Jurkat, Clone E6-1 (cell line): ENCODE measurements around the gene STPG2. TPM values are rescaled to one million over a fixed set of nuclear protein-coding genes. Genes with fewer than 3 reads are reported as not detected.
A peak's percentile ranks its signal among the peaks of the same experiment; 100 is the strongest.

Experiments
- DNase-seq: peaks from one replicate; pipeline ENCODE4 v3.0.0-alpha.2; 2011; ENCODE audit warnings: low read depth, low spot score
- H3K4me3 ChIP-seq: 2 replicates; pipeline ENCODE4 v1.5.1; 2011; ENCODE audit warnings: mild to moderate bottlenecking, low read length, control low read depth, moderate library complexity
- polyA plus RNA-seq: library from polyadenylated mRNA; unstranded; fragments of >200 nt; gene quantifications from one replicate; pipeline ENCODE4 v1.2.1, GENCODE V29; 2012; ENCODE audit warnings: missing spikeins; ENCODE audit not compliant: insufficient read length, insufficient read depth

The STPG2 gene
- not detected for polyA plus RNA-seq

DNA sequence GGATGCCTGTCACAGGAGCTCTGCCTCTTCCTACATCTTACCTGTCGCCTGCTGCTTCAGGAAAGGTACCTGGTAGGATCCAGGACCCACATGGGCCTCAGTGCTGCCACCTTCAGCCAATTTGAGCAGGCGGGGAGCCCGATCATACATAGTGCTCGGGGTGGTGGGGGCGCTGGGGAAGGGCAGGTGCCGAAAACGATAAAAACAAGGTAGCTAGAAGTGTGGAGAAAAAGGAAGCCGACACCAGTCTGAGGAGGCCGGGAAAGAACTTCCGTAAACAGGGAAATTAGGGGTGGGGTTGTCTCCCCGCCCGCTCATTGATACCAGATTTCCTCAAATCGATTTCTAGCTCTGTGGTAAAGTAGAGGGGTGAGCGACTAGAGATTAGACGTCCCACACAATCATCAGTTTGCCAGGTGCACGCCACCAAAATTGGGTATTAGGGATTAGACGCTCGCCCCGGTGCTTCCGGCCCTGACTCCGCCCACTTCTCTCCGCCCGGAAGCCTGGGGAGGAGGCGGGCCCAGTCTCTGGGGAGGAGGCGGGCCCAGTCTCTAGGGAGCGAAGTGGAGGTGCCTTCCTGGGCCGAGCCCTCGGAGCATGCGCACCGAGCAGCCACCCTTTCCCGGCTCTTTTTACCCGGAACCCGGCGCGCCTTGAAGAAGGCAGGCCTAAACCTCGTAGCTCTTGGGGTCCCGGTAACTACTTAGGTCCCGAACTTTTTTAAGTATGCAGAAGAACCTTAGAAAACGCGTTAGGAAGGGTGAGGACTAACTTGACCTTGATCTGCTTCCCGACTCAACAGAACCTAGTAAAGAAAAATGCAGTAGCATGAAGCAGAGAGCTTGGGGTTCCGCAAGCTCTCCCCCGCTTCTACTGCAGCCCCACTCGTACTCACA lies at the start of gene STPG2:
Gene STPG2 (minus strand): TSS at position 476 of the 899 bp plus-strand sequence.
- no peak within 1 kb of the TSS for H3K4me3 ChIP-seq
- DNase-seq: no peak

DNA sequence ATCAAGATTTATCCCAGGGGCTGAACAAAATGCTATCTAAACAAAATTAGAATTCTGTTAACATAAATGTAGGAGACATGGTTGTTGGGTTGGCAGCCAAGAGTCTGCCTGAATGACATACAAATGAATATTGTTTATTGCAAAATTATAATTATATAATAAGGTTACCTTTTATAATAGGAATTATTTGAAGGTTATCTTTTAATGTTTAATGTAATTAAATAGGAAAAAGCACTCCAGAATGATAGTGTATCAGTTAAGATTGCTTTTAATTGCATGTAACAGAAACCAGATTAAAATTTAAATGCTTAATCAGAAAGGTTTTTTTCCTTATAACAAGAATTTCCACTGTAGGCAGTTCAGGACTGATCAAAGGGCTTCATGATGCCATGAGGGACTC lies 42.0 kb upstream of the STPG2 start:
- H3K4me3 ChIP-seq: no peak overlapping the region
- DNase-seq: no peak

DNA sequence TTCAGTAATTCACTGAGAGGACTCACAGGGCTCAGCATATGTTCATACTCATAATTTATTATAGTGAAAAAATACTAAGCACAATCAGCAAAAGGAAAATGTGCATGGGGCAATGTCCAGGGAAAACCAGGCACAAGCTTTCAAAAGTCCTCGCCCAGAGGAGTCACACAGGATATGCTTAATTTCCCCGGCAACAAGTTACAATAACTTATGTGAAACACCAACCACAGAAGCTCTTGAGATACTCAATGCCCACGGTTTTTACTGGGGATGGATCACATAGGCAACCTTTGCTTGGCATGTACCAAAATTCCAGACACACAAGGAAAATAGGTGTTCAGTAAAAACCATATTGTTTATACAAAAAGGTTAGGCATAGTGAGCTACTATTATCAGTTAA lies 38.5 kb upstream of the STPG2 start:
- DNase-seq: no peak
- H3K4me3 ChIP-seq: no peak overlapping the region

DNA sequence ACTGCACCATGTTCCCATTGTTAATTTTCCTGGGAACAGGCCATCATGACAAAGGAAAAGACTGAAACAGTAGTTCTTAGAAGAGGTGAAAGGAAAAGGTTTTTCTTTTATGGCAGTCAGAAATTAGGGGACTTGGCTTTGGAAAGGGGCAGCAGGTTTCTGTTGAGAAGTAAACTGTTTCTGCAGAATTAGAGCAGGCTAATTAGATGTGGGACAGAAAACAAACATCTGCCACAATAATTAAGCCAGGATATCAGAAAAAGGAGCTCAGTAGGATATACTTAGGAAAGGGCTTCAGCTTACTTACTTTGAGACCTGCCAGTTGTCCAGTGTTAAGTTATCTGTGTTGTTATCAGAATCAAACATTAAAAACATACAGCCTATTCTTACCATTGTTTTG lies 36.7 kb upstream of the STPG2 start:
- no peak overlapping the region for H3K4me3 ChIP-seq
- DNase-seq: no peak

DNA sequence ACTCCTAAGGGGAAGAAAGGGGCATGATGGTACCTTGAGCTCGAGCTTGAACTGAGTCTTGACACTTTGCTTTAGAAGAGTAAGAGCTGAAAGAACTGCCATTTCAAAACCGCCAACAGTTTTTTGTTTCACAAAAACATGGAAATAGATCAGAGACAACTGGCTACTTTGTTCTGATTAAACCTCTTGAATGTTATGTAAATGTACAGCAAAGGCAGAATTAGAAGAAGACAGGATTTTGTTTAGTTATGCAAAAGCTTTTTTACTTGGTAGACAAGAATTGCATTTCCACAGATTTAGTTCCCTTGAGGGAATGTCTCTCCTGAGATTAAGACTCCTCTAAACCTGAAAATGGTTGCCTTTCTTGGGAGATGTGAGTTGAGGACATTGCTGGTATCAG lies 33.3 kb upstream of the STPG2 start:
- no peak overlapping the region for H3K4me3 ChIP-seq
- no peak for DNase-seq

DNA sequence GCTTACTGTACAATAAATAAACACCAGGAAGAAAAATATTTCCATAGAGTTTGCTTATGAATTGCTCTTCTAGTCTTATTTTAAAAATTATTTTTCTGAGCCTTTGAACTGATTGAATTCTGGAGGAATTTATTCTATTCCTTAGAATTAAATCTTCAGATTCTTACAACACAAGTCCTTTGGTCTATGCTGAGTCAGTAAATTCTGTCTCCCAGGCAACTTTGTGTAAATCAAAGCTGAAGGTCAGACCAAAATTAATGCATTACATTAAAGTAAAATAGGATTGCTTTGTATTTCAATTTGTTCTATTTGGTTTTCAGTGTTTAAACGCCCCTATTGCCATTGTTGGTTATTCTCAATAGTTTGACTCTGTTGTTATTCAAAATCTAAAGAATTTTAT lies 26.8 kb upstream of the STPG2 start:
- DNase-seq: no peak
- no peak overlapping the region for H3K4me3 ChIP-seq

DNA sequence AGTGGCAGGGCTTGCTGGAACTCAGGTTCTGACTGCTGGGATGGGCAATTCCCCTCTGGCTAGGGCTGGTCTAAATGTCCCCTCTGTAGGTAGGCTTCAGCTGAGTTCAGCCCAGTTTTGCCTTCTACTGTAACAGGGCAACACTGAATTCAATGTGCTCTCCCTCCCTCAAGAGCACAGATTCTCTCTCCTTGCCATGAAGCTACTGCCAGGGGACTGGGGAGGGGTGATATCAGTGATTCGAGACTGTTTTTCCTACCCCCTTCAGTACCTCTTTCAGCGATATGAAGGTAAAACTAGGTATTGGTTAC lies 23.4 kb upstream of the STPG2 start:
- H3K4me3 ChIP-seq: no peak overlapping the region
- no peak for DNase-seq

DNA sequence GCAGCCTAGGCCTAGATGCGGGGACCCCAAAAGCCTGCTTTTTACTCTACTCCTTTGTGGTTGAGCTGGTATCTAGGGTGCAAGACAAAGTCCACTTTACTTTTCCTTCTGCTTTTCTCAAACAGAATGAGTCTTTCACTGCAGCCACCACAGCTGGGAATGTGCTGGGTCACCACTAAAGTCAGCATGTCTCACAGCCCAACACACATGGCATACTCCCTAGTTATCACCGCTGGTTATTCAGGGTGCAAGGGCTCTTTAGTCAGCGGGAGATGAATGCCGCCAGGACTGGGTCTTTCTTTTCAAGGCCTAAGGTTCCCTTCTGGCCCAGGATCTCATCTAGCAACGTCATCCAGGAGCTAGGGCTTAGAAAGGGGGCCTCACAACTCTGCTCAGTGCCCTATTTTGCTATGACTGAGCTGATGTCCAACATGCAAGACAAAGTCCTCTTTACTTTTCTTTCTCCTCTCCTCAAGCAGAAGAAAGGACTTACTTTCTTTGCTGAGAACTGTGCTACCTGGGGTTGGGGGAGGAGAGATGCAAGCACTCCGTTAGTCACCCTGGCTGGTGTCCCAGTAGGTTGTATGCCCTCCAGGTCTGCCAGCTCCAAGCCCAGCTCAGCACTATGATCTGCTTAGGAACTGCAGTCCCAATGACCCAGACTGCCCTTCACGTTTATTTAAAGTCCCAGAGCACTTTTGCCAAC lies 22.9 kb upstream of the STPG2 start:
- no peak for DNase-seq
- no peak overlapping the region for H3K4me3 ChIP-seq

DNA sequence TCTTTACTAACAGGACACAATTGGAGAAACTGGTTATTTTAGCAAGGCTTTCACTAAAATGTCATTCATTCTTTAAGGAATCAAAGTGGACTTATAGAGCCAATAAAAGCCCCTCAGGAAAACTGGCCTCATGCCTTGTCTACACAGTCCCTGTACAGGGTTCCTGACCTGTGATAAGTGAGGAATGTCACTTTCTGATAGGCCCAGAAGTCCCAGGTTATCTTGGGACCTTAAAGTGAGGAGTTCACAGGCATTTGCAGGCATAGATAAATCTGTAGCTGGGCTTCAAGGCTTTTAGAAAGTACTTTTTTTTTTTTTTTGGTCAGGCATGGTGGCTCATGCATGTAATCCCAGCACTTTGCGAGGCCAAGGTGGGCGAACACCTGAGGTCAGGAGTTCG lies 19.4 kb upstream of the STPG2 start:
- no peak overlapping the region for H3K4me3 ChIP-seq
- no peak for DNase-seq

DNA sequence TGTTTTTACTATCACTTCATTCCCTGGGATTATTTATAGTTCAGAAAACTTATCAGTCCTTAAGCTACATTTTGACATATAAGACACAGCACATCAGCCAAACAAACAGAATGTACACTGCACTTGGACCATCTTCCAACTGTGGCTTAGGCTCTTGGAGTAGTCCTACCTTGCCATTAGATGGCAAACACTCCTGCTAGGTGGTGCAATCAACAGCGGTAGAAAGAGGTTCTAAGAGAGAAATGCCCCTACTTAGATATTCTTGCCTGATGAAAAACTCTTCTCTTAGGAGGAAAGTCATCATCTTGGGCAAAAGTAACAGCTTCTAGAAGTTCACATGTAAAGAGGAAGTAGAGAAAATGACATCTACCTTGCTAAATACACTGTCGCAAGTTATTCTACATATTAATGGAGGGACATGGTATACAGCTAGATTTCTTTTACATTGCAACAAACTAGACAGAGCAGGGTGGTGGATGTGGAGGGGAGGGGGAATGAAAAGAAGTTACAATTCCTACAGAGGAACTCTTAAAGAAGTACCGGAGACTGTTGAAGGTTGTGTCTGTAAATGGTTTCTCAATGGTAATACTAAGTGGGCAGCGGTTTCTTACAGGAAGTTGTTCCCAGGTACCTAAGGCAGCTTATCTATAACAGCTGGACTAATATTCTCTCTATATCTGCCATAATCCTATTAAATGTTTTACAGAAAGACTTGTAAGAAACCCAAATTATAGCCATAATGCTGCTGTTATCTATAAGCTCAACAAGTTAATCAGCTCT lies 8.1 kb upstream of the STPG2 start:
- peak; percentile 19 for DNase-seq
- no peak overlapping the region for H3K4me3 ChIP-seq

DNA sequence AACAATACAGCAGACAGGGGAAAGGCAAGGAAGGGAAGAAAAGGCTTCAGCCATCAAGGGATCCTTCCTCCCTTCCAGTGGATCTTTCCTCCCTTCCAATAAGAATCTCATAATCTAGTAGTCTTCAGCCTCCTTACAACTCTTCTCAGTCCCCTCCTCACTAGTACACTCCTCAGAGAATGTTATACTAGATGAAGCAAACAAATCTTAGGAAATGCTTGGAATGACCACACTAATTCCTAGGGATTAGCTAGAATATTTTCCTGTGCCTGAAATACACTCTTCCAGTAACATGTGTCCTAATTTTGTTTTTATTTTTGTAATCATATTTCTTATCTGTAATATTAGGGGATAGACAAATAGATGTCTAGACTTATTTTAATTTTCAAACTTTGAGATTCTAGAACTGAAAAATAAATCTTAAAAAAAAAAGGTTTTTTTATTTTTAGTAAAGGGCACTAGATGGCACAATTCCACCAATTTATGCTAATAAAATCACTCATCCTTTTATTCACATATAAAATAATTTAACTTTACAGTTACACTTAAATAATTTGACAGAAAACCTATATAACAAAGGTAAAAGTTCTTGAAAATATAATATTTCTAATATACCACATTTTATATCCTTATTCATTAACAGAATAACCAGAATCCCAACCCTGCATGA lies 7.0 kb upstream of the STPG2 start:
- DNase-seq: no peak
- H3K4me3 ChIP-seq: no peak overlapping the region

DNA sequence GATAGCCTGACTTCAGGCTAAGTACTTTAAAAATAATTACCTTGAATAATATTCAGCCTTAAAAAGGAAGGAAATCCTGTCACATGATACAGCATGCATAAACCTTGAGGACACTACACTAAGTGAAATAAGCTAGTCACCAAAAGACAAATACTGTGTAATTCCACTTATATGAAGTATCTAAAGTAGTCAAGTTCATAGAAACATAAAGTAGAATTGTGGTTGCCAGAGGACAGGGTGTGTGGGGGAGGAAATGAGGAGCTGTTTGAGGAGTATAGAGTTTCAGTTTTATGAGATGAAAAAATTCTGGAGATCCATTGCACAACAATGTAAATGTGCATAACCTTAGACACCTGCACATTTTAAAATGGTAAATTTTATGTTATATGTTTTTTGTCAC lies 5.6 kb upstream of the STPG2 start:
- H3K4me3 ChIP-seq: no peak overlapping the region

DNA sequence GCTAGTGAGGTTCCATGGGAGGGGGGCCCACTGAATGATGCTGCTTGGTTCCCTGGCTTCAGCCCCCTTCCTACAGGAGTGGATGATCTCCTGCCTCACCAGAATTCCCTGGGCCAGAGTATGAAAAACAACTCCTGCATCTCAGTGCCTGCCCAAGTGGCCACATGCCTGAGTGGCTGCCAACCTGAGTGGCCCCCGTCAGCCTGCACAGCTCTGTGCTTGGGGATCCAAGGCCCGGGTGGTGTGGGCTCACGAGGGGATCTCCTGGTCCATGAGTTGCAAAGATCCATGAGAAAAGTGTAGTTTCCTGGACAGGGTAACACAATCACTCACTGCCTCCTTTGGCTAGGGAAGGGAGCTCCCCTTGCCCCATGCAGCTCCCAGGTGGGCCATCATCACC lies 17.1 kb downstream of the STPG2 start:
- H3K4me3 ChIP-seq: no peak overlapping the region

More for the DNA sequence above, 5.6 kb upstream of the STPG2 start:
- no peak for DNase-seq

DNA sequence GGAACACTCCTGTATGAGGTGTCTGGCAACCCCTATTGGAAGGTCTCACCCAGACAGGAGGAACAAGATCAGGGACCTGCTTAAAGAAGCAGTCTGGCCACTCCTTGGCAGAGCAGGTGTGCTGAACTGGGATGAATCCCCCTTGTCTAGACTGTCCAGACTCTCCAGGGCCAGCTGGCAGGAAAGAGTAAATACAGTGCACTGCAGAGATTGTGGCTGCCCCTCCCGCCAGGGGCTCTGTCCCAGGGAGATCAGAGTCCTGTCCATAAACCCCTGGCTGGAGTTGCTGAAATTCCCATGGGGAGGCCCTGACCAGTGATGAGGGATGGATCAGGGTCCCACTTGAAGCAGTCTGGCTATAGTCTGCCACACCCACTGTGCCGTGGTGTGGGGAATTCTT lies 17.7 kb downstream of the STPG2 start:
- DNase-seq: no peak
- no peak overlapping the region for H3K4me3 ChIP-seq

More for the DNA sequence above, 17.1 kb downstream of the STPG2 start:
- no peak for DNase-seq

DNA sequence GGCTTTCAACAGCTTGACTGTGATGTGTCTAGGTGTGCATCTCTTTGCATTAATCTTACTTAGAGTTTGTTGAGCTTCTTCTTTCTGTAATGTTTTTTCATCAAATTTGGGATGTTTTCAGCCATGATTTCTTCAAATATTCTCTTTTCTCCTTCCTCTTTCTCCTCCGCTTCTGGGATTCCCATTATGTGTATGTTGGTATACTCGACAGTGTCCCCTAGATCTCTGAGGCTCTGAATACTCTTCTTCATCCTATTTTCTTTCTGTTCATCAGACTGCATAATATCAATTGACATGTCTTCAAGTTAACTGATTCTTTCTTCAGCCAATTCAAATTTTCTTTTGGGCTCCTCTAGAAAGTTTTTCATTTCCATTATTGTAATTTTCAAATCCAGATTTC lies 25.9 kb downstream of the STPG2 start:
- no peak overlapping the region for H3K4me3 ChIP-seq
- no peak for DNase-seq

DNA sequence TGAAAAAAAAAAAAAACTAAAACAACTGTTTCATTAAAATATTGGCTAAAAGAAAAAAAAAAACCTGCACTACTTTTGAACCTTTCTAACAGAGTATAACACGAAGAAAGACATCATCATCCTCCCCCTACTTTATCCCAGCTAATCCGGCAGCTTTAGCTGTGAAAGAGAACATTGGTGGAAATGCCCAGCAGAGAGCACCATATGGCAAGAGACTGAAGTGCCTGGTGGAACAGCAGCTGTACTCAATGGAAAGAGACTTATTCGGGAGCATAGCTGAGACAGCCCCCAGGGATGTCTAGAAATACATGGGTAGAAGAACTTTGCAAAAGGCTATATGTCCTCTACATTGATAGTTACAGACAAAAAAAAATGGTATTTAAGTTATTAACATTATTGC lies 30.3 kb downstream of the STPG2 start:
- no peak for DNase-seq
- H3K4me3 ChIP-seq: no peak overlapping the region

DNA sequence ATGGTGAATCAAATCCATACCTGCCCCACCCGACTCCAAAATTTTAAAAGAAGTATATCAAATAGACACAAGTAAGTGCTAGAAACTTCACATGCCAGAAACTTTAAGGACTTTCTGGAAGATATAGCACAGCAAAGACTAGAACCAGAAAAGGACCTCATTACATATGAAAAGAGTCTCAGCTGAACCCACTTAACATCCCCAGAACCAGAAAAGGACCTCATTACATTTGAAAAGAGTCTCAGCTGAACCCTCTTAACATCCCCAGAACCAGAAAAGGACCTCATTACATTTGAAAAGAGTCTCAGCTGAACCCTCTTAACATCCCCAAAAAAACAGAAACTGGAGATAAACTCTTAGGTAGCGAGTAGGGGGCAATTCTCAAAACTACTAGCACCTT lies 32.3 kb downstream of the STPG2 start:
- no peak for DNase-seq

DNA sequence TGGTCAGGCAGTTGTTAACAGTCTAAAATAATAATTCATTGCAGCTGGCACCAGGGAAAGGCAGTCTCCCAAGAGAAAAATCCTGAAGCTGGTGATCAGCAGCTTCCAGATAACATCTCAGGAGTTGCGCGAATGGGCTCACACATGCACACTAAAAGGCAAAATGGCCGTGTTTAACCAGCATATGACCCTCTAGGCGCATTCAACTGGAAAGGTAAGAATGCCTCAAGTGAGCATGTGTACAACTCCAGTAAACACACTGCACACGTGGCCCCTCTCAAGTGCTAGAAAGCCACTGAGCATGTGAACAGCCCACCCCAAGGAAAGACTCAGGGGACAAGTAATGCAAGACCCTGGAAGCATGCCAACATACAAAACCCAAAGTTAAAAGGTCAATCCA lies 33.1 kb downstream of the STPG2 start:
- H3K4me3 ChIP-seq: no peak overlapping the region
- DNase-seq: no peak

More for the DNA sequence above, 32.3 kb downstream of the STPG2 start:
- no peak overlapping the region for H3K4me3 ChIP-seq

DNA sequence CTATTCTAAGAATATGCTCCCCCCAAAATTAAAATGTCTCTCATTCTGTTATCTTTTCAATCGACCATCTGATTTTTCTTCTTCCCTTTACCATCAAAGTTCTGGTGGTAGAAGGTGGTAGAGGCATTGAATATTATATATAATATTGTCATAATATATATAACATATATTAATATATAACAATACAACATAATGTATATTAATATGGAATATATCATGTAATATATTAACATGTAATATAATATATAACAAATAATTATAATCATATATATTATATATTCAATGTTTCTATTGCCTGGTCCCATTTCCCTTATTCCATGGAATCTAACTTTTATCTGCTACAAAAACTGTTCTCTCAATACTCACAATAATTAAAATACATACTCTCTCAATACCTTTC lies 40.6 kb downstream of the STPG2 start:
- no peak for DNase-seq
- no peak overlapping the region for H3K4me3 ChIP-seq
